Gastrocnemius medialis (tissue), 4 donors: ENCODE measurements around the gene RMC1.

Source experiments
- CTCF ChIP-seq, 5 experiments: fragments of 450-650 bp in 3 of 5; fragments of 200-600 bp in 2 of 5; sonication (generic) in 2 of 5; IDR thresholded peaks in 4 of 5; conservative IDR thresholded peaks in 1 of 5; 1 replicate in 4 of 5; 2 replicates in 1 of 5; pipeline ENCODE4 v1.5.1; 2016 to 2019; ENCODE audit warnings: antibody characterized with exemption in 5 of 5, mild to moderate bottlenecking in 3 of 5, moderate library complexity in 3 of 5
- POLR2A ChIP-seq, 2 donors: fragments of 450-650 bp; IDR thresholded peaks; one replicate each; pipeline ENCODE4 v1.6.1; 2017; ENCODE audit warnings: antibody characterized with exemption in 2 of 2, mild to moderate bottlenecking in 2 of 2, moderate library complexity in 2 of 2

- TF ChIP-seq CTCF (IDR thresholded peaks at IDR 0.05 in 4 of 5, conservative IDR thresholded peaks at IDR 0.05 in 1 of 5) = no peak
- TF ChIP-seq POLR2A (IDR thresholded peaks at IDR 0.05) = no peak
Measured at GRCh38 chr18:23471486-23471885, 31.8 kb upstream of the RMC1 start.
